ENCODE results near the gene SLF1. TPM values are rescaled to one million over a fixed set of nuclear protein-coding genes. Genes with fewer than 3 reads are reported as not detected.

The SLF1 gene
- total RNA-seq, 6 experiments from 2014 or later = 3.3 to 6.6 (median 5.0) TPM

DNA sequence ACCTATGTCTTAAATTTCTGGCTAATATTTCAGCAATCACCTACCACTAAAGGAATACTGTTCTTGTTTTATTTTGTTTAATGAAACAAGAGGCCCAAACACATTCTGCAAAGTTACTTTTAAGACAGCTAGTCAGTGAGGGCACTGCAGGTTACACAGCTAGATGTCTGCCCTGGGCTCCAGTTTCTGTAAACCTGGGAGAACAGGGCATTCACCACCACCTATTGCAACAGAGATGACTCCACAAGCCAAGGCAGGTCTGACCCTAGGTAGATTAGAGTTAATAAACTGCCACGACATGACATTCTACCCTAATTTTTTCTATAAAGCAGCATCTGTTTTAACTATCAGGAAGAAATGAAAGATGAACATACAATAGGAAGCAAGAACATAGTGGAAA is 90.8 kb downstream of the SLF1 start:
- no peaks in the 10 kb centered on the region for H3K27me3 Mint-ChIP-seq (ENCODE audit: insufficient read depth)
- H3K4me3 Mint-ChIP-seq = no peak overlapping the region

GRCh38 chr5:94711785-94712184 is 93.3 kb downstream of the SLF1 start:
- Mint-ChIP-seq H3K9me3 (no peaks in the 10 kb centered on the region), H3K27me3 (ENCODE audit: insufficient read depth) (no peaks in the 10 kb centered on the region), H3K27ac (no peak overlapping the region), H3K36me3 (ENCODE audit: low read depth) (peaks cover 4% of the 10 kb centered on the region; the same call in 1 of the 2 replicates), H3K4me1 (ENCODE audit: low read depth) (peaks cover 7% of the 10 kb centered on the region), H3K4me3 (no peak overlapping the region)
- no peak for DNase-seq
- TF ChIP-seq, protein P1, sequence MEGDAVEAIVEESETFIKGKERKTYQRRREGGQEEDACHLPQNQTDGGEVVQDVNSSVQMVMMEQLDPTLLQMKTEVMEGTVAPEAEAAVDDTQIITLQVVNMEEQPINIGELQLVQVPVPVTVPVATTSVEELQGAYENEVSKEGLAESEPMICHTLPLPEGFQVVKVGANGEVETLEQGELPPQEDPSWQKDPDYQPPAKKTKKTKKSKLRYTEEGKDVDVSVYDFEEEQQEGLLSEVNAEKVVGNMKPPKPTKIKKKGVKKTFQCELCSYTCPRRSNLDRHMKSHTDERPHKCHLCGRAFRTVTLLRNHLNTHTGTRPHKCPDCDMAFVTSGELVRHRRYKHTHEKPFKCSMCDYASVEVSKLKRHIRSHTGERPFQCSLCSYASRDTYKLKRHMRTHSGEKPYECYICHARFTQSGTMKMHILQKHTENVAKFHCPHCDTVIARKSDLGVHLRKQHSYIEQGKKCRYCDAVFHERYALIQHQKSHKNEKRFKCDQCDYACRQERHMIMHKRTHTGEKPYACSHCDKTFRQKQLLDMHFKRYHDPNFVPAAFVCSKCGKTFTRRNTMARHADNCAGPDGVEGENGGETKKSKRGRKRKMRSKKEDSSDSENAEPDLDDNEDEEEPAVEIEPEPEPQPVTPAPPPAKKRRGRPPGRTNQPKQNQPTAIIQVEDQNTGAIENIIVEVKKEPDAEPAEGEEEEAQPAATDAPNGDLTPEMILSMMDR (IDR thresholded peaks at IDR 0.05) = no peak

More for the DNA sequence above, 90.8 kb downstream of the SLF1 start:
- DNase-seq = no peak
- Mint-ChIP-seq H3K4me1 (ENCODE audit: low read depth) (peaks cover 17% of the 10 kb centered on the region), H3K36me3 (ENCODE audit: low read depth) (peaks cover 4% of the 10 kb centered on the region; the same call in 1 of the 2 replicates), H3K27ac (no peak overlapping the region), H3K9me3 (no peaks in the 10 kb centered on the region)
- TF ChIP-seq, protein P1 (IDR thresholded peaks at IDR 0.05) = no peak

DNA sequence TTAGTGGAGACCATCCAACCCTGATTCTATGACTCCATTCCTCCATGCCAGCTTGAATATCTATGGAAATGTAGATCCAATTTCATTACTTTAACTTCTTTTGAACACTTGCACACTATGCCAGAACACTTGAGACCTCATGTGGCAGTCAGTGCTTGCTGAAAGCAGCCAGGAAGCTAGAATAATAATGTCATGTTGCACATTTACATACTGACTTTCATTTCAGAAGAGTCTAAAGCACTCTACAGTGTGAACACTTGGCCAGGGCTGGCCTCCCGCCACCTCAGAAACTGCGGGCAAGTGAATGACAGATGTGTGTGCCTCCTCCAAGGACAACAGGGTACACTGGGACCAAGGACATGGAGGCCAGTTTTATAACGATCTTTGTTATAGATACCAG is 97.3 kb downstream of the SLF1 start:
- H3K36me3 Mint-ChIP-seq (ENCODE audit: low read depth) = no peaks in the 10 kb centered on the region
- no peak overlapping the region for H3K27ac Mint-ChIP-seq
- H3K4me3 Mint-ChIP-seq = no peak overlapping the region
- H3K9me3 Mint-ChIP-seq = no peaks in the 10 kb centered on the region
- no peak for DNase-seq
- H3K27me3 Mint-ChIP-seq (ENCODE audit: insufficient read depth) = no peaks in the 10 kb centered on the region
- peaks cover 7% of the 10 kb centered on the region for H3K4me1 Mint-ChIP-seq (ENCODE audit: low read depth)
- TF ChIP-seq, protein P1 (IDR thresholded peaks at IDR 0.05) = no peak

DNA sequence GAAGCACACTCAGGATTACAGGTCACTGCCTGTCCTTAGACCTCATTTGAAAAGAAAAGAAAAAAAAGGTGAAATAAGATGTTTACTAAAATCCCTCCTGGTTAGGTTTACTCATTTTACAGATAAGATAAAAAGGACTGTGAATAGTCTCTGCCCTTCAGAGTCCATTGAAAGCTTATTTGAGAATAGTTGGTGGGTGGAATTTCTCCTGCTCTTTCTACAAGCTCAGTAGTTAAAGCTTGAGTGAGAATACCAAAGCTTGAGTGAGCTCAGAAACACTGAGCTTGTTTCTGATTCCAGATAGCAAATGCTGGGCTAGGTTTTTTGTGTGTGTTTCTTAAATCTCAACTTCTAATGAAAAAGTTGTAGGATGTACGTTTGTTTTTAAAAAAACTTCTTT is 106.7 kb downstream of the SLF1 start:
- H3K27ac Mint-ChIP-seq = no peak overlapping the region
- no peaks in the 10 kb centered on the region for H3K9me3 Mint-ChIP-seq
- no peaks in the 10 kb centered on the region for H3K36me3 Mint-ChIP-seq (ENCODE audit: low read depth)
- no peak overlapping the region for H3K4me3 Mint-ChIP-seq
- TF ChIP-seq, protein P1 (IDR thresholded peaks at IDR 0.05) = no peak
- no peak for DNase-seq
- H3K27me3 Mint-ChIP-seq (ENCODE audit: insufficient read depth) = peaks cover 6% of the 10 kb centered on the region
- no peaks in the 10 kb centered on the region; the same call in 1 of the 2 replicates for H3K4me1 Mint-ChIP-seq (ENCODE audit: low read depth)

- no peak for DNase-seq
- H3K9me3 Mint-ChIP-seq = no peaks in the 10 kb centered on the region
- H3K27ac Mint-ChIP-seq = no peak overlapping the region
- H3K36me3 Mint-ChIP-seq (ENCODE audit: low read depth) = no peaks in the 10 kb centered on the region
- H3K4me3 Mint-ChIP-seq = no peak overlapping the region
- H3K4me1 Mint-ChIP-seq (ENCODE audit: low read depth) = no peaks in the 10 kb centered on the region; the same call in 1 of the 2 replicates
- peaks cover 3% of the 10 kb centered on the region; the same call in 1 of the 2 replicates for H3K27me3 Mint-ChIP-seq (ENCODE audit: insufficient read depth)
- TF ChIP-seq, protein P1 (IDR thresholded peaks at IDR 0.05) = no peak
Observed at GRCh38 chr5:94731471-94731870, 113.0 kb downstream of the SLF1 start.

DNA sequence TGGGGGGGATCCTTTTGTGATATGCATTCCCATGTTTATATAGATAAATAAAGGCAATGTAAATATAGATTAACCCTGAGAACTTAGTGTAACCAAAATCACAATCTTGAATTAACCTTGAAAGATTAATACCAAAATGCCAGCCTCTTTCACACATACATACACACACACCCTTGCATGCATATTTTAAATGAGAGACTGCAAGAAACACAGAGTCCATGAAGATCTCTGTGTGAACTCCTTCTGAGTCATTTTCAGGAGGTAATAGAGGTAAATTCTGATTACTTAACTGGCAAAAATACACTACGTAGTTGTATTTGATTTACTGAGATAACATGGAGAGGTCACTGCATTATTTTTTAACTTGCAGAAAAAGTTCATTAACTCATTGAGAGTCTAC is 118.0 kb downstream of the SLF1 start:
- Mint-ChIP-seq H3K36me3 (ENCODE audit: low read depth) (no peaks in the 10 kb centered on the region), H3K27me3 (ENCODE audit: insufficient read depth) (no peaks in the 10 kb centered on the region), H3K27ac (no peak overlapping the region), H3K9me3 (no peaks in the 10 kb centered on the region), H3K4me3 (no peak overlapping the region), H3K4me1 (ENCODE audit: low read depth) (no peaks in the 10 kb centered on the region)
- no peak for DNase-seq
- TF ChIP-seq, protein P1 (IDR thresholded peaks at IDR 0.05) = no peak
